ENCODE data around the gene ABLIM3. TPM values are rescaled to one million over a fixed set of nuclear protein-coding genes. Genes with fewer than 3 reads are reported as not detected.

The ABLIM3 gene
- total and polyA plus RNA-seq, 2 experiments from 2014 or later, result 7.3 to 7.8 TPM

- 89% methylated on average over 5 of the region's 5 CpGs for WGBS (ENCODE audit: low lambda C conversion rate, missing lambda C conversion rate)
- TF ChIP-seq, protein P1, sequence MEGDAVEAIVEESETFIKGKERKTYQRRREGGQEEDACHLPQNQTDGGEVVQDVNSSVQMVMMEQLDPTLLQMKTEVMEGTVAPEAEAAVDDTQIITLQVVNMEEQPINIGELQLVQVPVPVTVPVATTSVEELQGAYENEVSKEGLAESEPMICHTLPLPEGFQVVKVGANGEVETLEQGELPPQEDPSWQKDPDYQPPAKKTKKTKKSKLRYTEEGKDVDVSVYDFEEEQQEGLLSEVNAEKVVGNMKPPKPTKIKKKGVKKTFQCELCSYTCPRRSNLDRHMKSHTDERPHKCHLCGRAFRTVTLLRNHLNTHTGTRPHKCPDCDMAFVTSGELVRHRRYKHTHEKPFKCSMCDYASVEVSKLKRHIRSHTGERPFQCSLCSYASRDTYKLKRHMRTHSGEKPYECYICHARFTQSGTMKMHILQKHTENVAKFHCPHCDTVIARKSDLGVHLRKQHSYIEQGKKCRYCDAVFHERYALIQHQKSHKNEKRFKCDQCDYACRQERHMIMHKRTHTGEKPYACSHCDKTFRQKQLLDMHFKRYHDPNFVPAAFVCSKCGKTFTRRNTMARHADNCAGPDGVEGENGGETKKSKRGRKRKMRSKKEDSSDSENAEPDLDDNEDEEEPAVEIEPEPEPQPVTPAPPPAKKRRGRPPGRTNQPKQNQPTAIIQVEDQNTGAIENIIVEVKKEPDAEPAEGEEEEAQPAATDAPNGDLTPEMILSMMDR (IDR thresholded peaks at IDR 0.05; ENCODE audit: poor library complexity), result no peak
- no peak for TF ChIP-seq EZH2phosphoT487 (IDR thresholded peaks at IDR 0.05; ENCODE audit: low read depth, severe bottlenecking, unreplicated experiment)
- TF ChIP-seq EZH2 (IDR thresholded peaks at IDR 0.05; ENCODE audit: borderline replicate concordance), result no peak
- no peaks in the 10 kb centered on the region for H3K36me3 ChIP-seq (replicated peaks; ENCODE audit: insufficient read depth, low read depth)
- H3K27me3 ChIP-seq, result no peaks in the 10 kb centered on the region
- DNase-seq (ENCODE audit: low spot score), result no peak
- H3K9me2 ChIP-seq (replicated peaks; ENCODE audit: insufficient read depth), result no peaks in the 10 kb centered on the region
- H4K20me1 ChIP-seq (ENCODE audit: insufficient read depth, poor library complexity, severe bottlenecking), result no peaks in the 10 kb centered on the region
- H3K9me3 ChIP-seq (ENCODE audit: low read depth), result no peaks in the 10 kb centered on the region
- H3K79me2 ChIP-seq, result no peaks in the 10 kb centered on the region
- H3K4me1 ChIP-seq (ENCODE audit: insufficient read depth), result peaks cover 3% of the 10 kb centered on the region
- H2AFZ ChIP-seq, result no peak overlapping the region
- H3K4me3 ChIP-seq, result no peak overlapping the region
- no peak overlapping the region for H3K4me2 ChIP-seq
- H3K27ac ChIP-seq, result no peak overlapping the region
Measured at GRCh38 chr5:149224282-149224681, 83.0 kb downstream of the ABLIM3 start.

DNA sequence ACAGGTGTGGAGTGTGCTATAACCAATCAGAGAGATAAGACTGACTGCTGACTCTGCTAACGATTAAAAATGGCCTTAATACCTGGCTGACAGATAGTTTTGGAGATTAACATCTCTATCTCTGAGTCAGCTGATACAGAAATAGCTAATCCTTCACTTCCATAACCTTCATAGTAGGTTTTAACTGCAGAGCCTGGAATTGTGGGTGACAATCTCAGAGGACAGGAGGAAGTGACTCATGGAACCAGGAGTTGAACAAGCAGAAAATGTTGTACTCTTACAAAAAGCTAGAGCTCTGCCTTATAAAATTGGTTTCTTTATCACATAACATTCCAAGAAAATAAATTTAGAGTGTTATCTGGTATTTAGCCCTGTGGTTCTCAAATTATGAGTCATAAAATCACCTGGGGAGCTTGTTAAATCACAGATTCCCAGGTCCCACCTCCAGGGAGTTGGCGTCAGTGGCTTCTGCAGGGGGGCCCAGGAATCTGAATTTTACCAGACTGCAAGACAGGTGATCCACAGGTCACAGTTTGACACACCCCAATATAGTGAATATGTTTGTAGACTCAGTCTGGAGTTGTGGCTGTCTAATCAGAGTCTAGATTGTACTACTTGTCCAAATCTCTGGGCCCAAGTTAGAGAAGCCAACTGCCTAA, 86.0 kb downstream of the ABLIM3 start:
- TF ChIP-seq EZH2 (IDR thresholded peaks at IDR 0.05; ENCODE audit: borderline replicate concordance), result no peak
- no peak for TF ChIP-seq EZH2phosphoT487 (IDR thresholded peaks at IDR 0.05; ENCODE audit: low read depth, severe bottlenecking, unreplicated experiment)
- TF ChIP-seq, protein P1 (IDR thresholded peaks at IDR 0.05; ENCODE audit: poor library complexity), result no peak
- H4K20me1 ChIP-seq (ENCODE audit: insufficient read depth, poor library complexity, severe bottlenecking), result no peaks in the 10 kb centered on the region
- H3K9me2 ChIP-seq (replicated peaks; ENCODE audit: insufficient read depth), result no peaks in the 10 kb centered on the region
- DNase-seq (ENCODE audit: low spot score), result peak; percentile 21
- H3K27ac ChIP-seq, result no peak overlapping the region
- H2AFZ ChIP-seq, result no peak overlapping the region
- no peaks in the 10 kb centered on the region for H3K9me3 ChIP-seq (ENCODE audit: low read depth)
- H3K4me3 ChIP-seq, result no peak overlapping the region
- 52% methylated on average over 2 of the region's 2 CpGs for WGBS (ENCODE audit: low lambda C conversion rate, missing lambda C conversion rate)
- no peaks in the 10 kb centered on the region for H3K79me2 ChIP-seq
- H3K4me1 ChIP-seq (ENCODE audit: insufficient read depth), result peaks cover 3% of the 10 kb centered on the region
- no peak overlapping the region for H3K4me2 ChIP-seq
- H3K36me3 ChIP-seq (replicated peaks; ENCODE audit: insufficient read depth, low read depth), result no peaks in the 10 kb centered on the region
- H3K27me3 ChIP-seq, result peaks cover 3% of the 10 kb centered on the region

DNA sequence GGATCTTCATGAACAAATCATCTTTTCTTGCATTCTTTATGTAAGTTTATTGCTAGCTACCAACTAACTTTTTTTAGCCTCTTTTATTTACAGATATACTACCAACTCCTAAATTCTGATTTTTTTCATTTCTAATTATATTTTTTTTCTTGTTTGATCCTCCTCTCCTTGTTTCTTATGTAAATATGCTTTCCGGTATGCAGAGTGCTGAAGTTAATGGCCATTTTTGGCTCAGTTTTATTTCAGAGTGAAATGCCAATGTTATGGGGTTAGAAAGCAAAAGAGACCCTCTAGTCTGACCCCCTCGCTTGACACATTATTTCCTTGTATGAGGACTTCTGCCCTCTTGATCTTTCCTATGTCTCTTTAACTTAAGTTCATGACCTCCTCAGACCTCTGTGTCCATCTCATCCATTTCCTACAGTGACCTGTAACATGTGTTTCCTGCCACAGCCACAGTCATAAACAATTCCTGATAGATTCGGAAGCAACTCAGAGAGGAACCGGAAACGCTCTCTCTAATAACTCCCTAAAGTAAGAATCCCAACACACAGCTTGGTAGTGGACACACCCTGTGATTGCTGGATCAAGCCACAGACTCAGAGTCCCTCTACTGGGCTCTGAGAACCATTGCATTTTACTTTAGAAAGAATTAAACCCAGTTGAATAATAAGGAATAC, 87.5 kb downstream of the ABLIM3 start:
- no peaks in the 10 kb centered on the region for H3K9me2 ChIP-seq (replicated peaks; ENCODE audit: insufficient read depth)
- H3K27me3 ChIP-seq, result peaks cover 16% of the 10 kb centered on the region
- no peak overlapping the region for H2AFZ ChIP-seq
- TF ChIP-seq, protein P1 (IDR thresholded peaks at IDR 0.05; ENCODE audit: poor library complexity), result peak; percentile 71
- no peak for TF ChIP-seq EZH2 (IDR thresholded peaks at IDR 0.05; ENCODE audit: borderline replicate concordance)
- H4K20me1 ChIP-seq (ENCODE audit: insufficient read depth, poor library complexity, severe bottlenecking), result no peaks in the 10 kb centered on the region
- H3K27ac ChIP-seq, result no peak overlapping the region
- H3K79me2 ChIP-seq, result no peaks in the 10 kb centered on the region
- H3K9me3 ChIP-seq (ENCODE audit: low read depth), result no peaks in the 10 kb centered on the region
- no peak overlapping the region for H3K4me2 ChIP-seq
- H3K4me1 ChIP-seq (ENCODE audit: insufficient read depth), result peaks cover 3% of the 10 kb centered on the region
- 51% methylated on average over 5 of the region's 5 CpGs for WGBS (ENCODE audit: low lambda C conversion rate, missing lambda C conversion rate)
- peak; percentile 69 for DNase-seq (ENCODE audit: low spot score)
- no peak overlapping the region for H3K4me3 ChIP-seq
- no peaks in the 10 kb centered on the region for H3K36me3 ChIP-seq (replicated peaks; ENCODE audit: insufficient read depth, low read depth)

All from hepatocyte (in vitro differentiated cells).